ENCODE data around the gene HLA-DMB. TPM values are rescaled to one million over a fixed set of nuclear protein-coding genes. Genes with fewer than 3 reads are reported as not detected.

HLA-DMB gene
- total RNA-seq, 6 experiments from 2014 or later: not detected

DNA sequence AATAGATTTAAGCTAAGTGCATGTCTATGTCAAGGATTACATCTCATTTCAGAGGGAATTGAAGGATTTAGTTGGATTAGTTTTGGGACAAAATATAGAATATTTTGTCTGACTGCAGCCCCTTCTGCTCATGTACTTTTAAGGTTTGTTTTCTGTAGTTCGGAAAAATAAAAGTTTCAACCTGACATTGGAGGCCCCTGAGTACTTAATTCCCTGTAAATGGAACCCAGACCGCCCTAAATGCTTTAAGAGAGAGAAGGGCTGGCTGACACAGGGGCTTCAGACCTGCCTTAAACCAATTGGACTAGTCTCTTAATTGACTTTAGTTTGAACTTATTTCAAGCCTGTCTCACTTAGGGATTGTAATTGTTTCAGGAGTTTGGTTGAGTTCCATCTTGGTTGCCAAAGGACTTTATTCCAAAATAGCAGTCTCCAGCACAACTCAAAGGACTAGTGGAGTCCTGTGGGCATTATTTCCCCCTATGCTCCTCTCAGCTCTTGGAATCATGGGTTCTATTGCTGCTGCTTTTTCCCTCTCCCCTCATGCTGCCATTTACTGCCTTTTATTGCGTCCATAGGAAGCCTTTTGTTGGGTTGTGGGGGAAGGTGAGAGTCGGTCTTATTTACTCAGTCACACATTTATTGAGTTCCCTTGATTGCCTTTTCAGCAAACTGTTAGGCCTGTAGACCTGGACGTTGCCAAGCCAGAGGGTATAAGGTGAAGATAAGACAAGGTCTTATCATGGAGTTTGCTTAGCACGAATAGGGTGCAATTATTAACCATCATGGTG, 42.1 kb upstream of the HLA-DMB start:
- no peaks in the 10 kb centered on the region for H3K9me3 Mint-ChIP-seq
- TF ChIP-seq, protein P1, sequence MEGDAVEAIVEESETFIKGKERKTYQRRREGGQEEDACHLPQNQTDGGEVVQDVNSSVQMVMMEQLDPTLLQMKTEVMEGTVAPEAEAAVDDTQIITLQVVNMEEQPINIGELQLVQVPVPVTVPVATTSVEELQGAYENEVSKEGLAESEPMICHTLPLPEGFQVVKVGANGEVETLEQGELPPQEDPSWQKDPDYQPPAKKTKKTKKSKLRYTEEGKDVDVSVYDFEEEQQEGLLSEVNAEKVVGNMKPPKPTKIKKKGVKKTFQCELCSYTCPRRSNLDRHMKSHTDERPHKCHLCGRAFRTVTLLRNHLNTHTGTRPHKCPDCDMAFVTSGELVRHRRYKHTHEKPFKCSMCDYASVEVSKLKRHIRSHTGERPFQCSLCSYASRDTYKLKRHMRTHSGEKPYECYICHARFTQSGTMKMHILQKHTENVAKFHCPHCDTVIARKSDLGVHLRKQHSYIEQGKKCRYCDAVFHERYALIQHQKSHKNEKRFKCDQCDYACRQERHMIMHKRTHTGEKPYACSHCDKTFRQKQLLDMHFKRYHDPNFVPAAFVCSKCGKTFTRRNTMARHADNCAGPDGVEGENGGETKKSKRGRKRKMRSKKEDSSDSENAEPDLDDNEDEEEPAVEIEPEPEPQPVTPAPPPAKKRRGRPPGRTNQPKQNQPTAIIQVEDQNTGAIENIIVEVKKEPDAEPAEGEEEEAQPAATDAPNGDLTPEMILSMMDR (IDR thresholded peaks at IDR 0.05): no peak
- peak overlapping the region; percentile 63 for H3K27ac Mint-ChIP-seq
- no peak for DNase-seq
- H3K4me3 Mint-ChIP-seq: no peak overlapping the region
- H3K36me3 Mint-ChIP-seq (ENCODE audit: low read depth): peaks cover 39% of the 10 kb centered on the region
- H3K4me1 Mint-ChIP-seq (ENCODE audit: low read depth): peaks cover 26% of the 10 kb centered on the region
- H3K27me3 Mint-ChIP-seq (ENCODE audit: insufficient read depth): peaks cover 26% of the 10 kb centered on the region

DNA sequence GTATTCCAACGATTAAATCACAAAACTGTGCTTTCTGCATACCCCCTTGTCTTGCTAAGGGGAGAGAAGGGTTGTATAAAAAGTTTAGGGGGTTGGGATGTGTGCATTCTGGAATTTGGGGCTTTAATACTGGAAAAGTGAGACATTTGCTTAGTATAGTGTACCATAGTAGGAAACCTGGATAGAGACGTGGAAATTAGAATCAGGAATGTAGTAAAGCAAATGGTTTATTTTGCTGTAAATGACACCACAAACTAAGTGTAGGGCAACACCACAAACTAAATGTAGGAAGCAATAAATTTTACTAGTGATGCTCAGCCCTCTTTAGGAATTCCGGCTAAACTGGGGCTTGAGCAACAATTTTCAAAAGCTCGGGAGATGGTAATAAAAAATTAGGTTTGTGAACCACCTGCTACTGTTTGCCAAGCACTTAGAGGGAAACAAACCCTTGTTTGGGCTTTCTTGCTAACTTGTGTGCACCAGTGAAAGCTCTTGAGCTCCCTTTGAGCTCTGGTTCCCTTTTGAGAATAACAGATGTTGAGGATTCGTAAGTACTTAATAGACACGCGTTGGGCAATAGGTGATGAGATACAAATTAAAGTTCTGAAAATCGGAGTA, 41.4 kb upstream of the HLA-DMB start:
- H3K27me3 Mint-ChIP-seq (ENCODE audit: insufficient read depth): peaks cover 30% of the 10 kb centered on the region
- H3K36me3 Mint-ChIP-seq (ENCODE audit: low read depth): peaks cover 46% of the 10 kb centered on the region
- no peak overlapping the region; the same call in 1 of the 2 replicates for H3K4me3 Mint-ChIP-seq
- peak overlapping the region; percentile 63 for H3K27ac Mint-ChIP-seq
- H3K9me3 Mint-ChIP-seq: no peaks in the 10 kb centered on the region
- TF ChIP-seq, protein P1 (IDR thresholded peaks at IDR 0.05): no peak
- no peak for DNase-seq
- H3K4me1 Mint-ChIP-seq (ENCODE audit: low read depth): peaks cover 33% of the 10 kb centered on the region

DNA sequence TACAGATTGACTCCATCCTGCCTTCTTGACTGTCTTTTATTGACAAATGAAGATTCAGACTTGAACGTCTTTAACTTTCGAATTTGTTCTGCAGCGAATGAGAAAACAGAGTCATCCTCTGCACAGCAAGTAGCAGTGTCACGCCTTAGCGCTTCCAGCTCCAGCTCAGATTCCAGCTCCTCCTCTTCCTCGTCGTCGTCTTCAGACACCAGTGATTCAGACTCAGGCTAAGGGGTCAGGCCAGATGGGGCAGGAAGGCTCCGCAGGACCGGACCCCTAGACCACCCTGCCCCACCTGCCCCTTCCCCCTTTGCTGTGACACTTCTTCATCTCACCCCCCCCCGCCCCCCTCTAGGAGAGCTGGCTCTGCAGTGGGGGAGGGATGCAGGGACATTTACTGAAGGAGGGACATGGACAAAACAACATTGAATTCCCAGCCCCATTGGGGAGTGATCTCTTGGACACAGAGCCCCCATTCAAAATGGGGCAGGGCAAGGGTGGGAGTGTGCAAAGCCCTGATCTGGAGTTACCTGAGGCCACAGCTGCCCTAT, 39.7 kb upstream of the HLA-DMB start:
- H3K27me3 Mint-ChIP-seq (ENCODE audit: insufficient read depth): peaks cover 31% of the 10 kb centered on the region
- no peaks in the 10 kb centered on the region for H3K9me3 Mint-ChIP-seq
- no peak overlapping the region for H3K4me3 Mint-ChIP-seq
- H3K4me1 Mint-ChIP-seq (ENCODE audit: low read depth): peaks cover 49% of the 10 kb centered on the region
- no peak for DNase-seq
- peaks cover 62% of the 10 kb centered on the region for H3K36me3 Mint-ChIP-seq (ENCODE audit: low read depth)
- TF ChIP-seq, protein P1 (IDR thresholded peaks at IDR 0.05): no peak
- H3K27ac Mint-ChIP-seq: peak overlapping the region; percentile 43

DNA sequence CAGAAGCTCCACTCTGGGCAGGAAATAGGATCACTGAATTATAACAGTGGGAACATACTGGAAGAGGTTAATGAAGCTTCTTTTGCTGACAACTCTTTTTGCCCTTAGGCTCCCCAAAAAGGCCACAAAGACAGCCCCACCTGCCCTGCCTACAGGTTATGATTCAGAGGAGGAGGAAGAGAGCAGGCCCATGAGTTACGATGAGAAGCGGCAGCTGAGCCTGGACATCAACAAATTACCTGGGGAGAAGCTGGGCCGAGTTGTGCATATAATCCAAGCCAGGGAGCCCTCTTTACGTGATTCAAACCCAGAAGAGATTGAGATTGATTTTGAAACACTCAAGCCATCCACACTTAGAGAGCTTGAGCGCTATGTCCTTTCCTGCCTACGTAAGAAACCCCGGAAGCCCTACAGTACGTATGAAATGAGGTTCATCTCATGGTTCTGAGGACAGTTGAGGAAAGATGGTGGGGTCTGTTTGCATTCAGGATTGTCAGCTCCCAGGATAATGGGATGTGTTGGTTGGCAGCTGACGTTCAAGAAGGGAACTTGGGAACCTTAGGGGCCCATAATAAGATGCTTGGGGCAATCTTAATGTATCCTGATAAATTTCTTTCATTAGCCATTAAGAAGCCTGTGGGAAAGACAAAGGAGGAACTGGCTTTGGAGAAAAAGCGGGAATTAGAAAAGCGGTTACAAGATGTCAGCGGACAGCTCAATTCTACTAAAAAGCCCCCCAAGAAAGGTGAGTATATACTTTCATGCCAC, 39.1 kb upstream of the HLA-DMB start:
- Mint-ChIP-seq H3K4me3 (peak overlapping the region; percentile 17; the same call in 1 of the 2 replicates), H3K27me3 (ENCODE audit: insufficient read depth) (peaks cover 31% of the 10 kb centered on the region), H3K27ac (peak overlapping the region; percentile 43)

DNA sequence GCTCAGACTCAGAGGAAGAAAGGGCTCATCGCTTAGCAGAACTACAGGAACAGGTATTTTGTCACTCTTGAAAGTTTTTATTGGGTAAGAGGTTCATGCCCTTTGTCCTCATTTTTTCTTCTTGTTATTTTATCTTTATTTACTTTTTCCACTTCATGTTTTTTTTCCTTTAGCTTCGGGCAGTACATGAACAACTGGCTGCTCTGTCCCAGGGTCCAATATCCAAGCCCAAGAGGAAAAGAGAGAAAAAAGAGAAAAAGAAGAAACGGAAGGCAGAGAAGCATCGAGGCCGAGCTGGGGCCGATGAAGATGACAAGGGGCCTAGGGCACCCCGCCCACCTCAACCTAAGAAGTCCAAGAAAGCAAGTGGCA, 37.1 kb upstream of the HLA-DMB start:
- TF ChIP-seq, protein P1 (IDR thresholded peaks at IDR 0.05): no peak
- DNase-seq: no peak
- peak overlapping the region; percentile 93 for H3K4me3 Mint-ChIP-seq

More for the DNA sequence above, 39.1 kb upstream of the HLA-DMB start:
- H3K4me1 Mint-ChIP-seq (ENCODE audit: low read depth): peaks cover 56% of the 10 kb centered on the region
- no peak for DNase-seq
- TF ChIP-seq, protein P1 (IDR thresholded peaks at IDR 0.05): no peak
- H3K36me3 Mint-ChIP-seq (ENCODE audit: low read depth): peaks cover 69% of the 10 kb centered on the region
- H3K9me3 Mint-ChIP-seq: no peaks in the 10 kb centered on the region

More for the DNA sequence above, 37.1 kb upstream of the HLA-DMB start:
- Mint-ChIP-seq H3K27ac (peak overlapping the region; percentile 99), H3K4me1 (ENCODE audit: low read depth) (peaks cover 57% of the 10 kb centered on the region), H3K36me3 (ENCODE audit: low read depth) (peaks cover 88% of the 10 kb centered on the region), H3K27me3 (ENCODE audit: insufficient read depth) (peaks cover 48% of the 10 kb centered on the region), H3K9me3 (peaks cover 10% of the 10 kb centered on the region)
